Stomach (tissue), 9 donors: Measurements from ENCODE around the gene TPO. TPM values are rescaled to one million over a fixed set of nuclear protein-coding genes. Genes with fewer than 3 reads are reported as not detected.

ENCODE experiments used
- DNase-seq, 2 donors: peaks; one replicate each; pipeline versions ENCODE4 v3.0.0 to v3.0.0-alpha.2; 2013 to 2019
- H3K27ac ChIP-seq, 5 donors: fragments of 200-600 bp in 4 of 5; sonication (generic) in 4 of 5; one replicate each; pipeline ENCODE4 v1.5.1; 2013 to 2019; ENCODE audit warnings: mild to moderate bottlenecking in 1 of 5, moderate library complexity in 1 of 5
- H3K27me3 ChIP-seq, 3 donors: fragments of 200-600 bp; sonication (generic); one replicate each; pipeline ENCODE4 v1.5.1; 2017 to 2019; ENCODE audit warnings: mixed run types in 1 of 3
- H3K36me3 ChIP-seq, 4 donors: fragments of 200-600 bp; sonication (generic); 1 replicate in 3 of 4; 2 replicates in 1 of 4; pipeline ENCODE4 v1.5.1; 2016 to 2019
- H3K4me1 ChIP-seq, 4 donors: fragments of 200-600 bp; sonication (generic); one replicate each; pipeline ENCODE4 v1.5.1; 2016 to 2019
- H3K4me3 ChIP-seq, 4 donors: fragments of 200-600 bp; sonication (generic) in 3 of 4; one replicate each; pipeline ENCODE4 v1.5.1; 2016 to 2019; ENCODE audit warnings: mild to moderate bottlenecking in 1 of 4
- H3K9me3 ChIP-seq, 4 donors: fragments of 200-600 bp; sonication (generic); one replicate each; pipeline ENCODE4 v1.5.1; 2016 to 2019
- EP300 ChIP-seq: sonication (generic); formaldehyde crosslinking; IDR thresholded peaks from one replicate; pipeline ENCODE4 v1.6.1; 2017; ENCODE audit warnings: antibody characterized with exemption
- POLR2A ChIP-seq, 4 donors: fragments of 450-650 bp; IDR thresholded peaks; one replicate each; pipeline ENCODE4 v1.6.1; 2016; ENCODE audit warnings: antibody characterized with exemption in 4 of 4, control low read depth in 2 of 4, mild to moderate bottlenecking in 1 of 4, moderate library complexity in 1 of 4
- POLR2AphosphoS5 ChIP-seq, 3 donors: sonication (generic); formaldehyde crosslinking; IDR thresholded peaks; one replicate each; pipeline ENCODE4 v1.6.1; 2016; ENCODE audit warnings: antibody characterized with exemption in 3 of 3
- WGBS, 5 donors: extraction: QIAGEN DNeasy Blood & Tissue Kit in 3 of 5; methylation state at CpG; one replicate each; pipeline versions ENCODE4 v1.1.5 to v1.1.7; 2013 to 2018; 5-methylcytosine and 5-hydroxymethylcytosine counted together
- intact Hi-C: fragments of 100-400 bp; cut with DNase I; formaldehyde crosslinking; loops from one replicate; pipeline ENCODE4 v1.15.1; 2023; ENCODE audit warnings: low total_unique reads
- polyA plus RNA-seq, 3 donors: library from polyadenylated mRNA; stranded (reverse); fragments of 200-250 nt; gene quantifications; one replicate each; pipeline ENCODE4 v1.2.3, GENCODE V29; 2013
- total RNA-seq, 5 donors: library from RNA; depleted of rRNA; stranded (reverse); fragments of >200 nt; gene quantifications; one replicate each; pipeline versions ENCODE4 v1.1.0 to v1.2.3, GENCODE V29; 2014 to 2016
- TF ChIP-seq, protein P1 (sequence below), 7 experiments: fragments of 450-650 bp in 4 of 7; fragments of 200-600 bp in 3 of 7; sonication (generic) in 3 of 7; IDR thresholded peaks; one replicate each; pipeline ENCODE4 v1.5.1; 2016 to 2019; ENCODE audit warnings: antibody characterized with exemption in 7 of 7, control low read depth in 2 of 7, mild to moderate bottlenecking in 1 of 7
- donor health status: healthy with polysubstance abuse.
- donor health status: Bipolar disorder and iron deficiency.
- donor health status: healthy.

The TPO gene
- total and polyA plus RNA-seq, 8 donors: 0.37 to 92.4 (median 4.3) TPM

DNA sequence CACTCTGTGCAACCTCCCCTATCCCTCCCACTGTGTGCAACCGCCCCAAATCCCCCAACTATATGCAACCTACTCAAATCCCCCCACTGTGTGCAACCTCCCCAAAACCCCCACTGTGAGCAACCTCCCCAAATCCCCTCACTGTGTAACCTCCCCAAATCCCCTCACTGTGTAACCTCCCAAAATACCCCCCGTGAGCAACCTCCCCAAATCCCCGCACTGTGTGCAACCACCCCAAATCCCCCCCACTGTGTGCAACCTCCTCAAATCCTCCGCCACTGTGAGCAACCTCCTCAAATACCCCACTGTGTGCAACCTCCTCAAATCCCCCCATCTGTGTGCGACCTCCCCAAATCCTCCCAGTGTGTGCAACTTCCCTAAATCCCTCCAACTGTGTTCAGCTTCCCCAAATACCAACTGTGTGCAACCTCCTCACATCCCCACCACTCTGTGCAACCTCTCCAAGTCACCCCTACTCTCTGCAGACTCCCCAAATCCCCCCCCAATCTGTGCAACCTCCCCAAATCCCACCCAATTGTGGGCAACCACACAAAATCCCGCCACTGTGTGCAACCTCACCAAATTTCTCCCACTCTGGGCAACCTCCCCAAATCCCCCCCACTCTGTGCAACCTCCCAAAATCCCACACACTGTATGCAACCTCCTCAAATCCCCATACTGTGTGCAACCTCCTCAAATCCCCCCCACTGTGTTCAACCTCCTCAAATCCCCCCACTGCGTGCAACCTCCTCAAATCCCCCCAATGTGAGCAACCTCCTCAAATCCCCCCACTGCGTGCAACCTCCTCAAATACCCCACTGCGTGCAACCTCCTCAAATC lies 114.1 kb downstream of the TPO start:
- H3K27me3 ChIP-seq: peaks cover 0 to 14% (median 0%) of the 10 kb centered on the region in 3 donors
- H3K27ac ChIP-seq: no peak overlapping the region
- no peaks in the 10 kb centered on the region for H3K4me1 ChIP-seq
- TF ChIP-seq POLR2A (IDR thresholded peaks at IDR 0.05): no peak
- no peak for TF ChIP-seq EP300
- TF ChIP-seq, protein P1, sequence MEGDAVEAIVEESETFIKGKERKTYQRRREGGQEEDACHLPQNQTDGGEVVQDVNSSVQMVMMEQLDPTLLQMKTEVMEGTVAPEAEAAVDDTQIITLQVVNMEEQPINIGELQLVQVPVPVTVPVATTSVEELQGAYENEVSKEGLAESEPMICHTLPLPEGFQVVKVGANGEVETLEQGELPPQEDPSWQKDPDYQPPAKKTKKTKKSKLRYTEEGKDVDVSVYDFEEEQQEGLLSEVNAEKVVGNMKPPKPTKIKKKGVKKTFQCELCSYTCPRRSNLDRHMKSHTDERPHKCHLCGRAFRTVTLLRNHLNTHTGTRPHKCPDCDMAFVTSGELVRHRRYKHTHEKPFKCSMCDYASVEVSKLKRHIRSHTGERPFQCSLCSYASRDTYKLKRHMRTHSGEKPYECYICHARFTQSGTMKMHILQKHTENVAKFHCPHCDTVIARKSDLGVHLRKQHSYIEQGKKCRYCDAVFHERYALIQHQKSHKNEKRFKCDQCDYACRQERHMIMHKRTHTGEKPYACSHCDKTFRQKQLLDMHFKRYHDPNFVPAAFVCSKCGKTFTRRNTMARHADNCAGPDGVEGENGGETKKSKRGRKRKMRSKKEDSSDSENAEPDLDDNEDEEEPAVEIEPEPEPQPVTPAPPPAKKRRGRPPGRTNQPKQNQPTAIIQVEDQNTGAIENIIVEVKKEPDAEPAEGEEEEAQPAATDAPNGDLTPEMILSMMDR (IDR thresholded peaks at IDR 0.05): no peak
- TF ChIP-seq POLR2AphosphoS5 (IDR thresholded peaks at IDR 0.05): no peak
- no peak for DNase-seq
- 81 to 85% (median 82%) methylated on average over 9 of the region's 9 CpGs for WGBS, 5 donors
- H3K4me3 ChIP-seq: no peak overlapping the region
- no peaks in the 10 kb centered on the region for H3K9me3 ChIP-seq
- no peaks in the 10 kb centered on the region for H3K36me3 ChIP-seq
- intact Hi-C loops: no loop called here

DNA sequence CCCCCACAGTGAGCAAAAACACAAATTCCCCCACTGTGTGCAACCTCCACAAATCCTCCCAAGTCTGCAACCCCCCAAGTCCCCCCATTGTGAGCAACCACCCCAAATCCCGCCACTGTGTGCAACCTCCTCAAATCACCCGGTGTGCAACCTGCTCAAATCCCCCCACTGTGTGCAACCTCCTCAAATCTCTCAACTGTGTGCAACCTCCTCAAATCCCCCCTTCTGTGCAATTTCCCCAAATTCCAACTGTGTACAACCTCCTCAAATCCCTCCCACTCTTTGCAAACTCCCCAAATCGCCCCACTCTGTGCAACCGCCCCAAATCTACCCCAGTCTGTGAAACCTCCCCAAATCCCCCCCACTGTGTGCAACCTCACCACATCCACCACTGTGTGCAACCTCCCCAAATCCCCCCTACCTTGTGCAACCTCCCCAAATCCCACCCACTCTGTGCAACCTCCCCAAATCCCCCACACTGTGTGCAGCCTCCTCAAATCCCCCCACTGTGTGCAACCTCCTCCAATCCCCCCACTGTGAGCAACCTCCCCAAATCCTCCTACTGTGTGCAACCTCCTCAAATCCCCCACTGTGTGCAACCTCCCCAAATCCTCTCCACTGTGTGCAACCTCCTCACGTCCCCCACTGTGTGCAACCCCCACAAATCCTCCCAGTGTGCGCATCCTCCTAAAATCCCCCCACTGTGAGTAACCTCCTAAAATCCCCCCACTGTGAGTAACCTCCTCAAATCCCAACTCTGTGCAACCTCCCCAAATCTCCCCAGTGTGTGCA lies 115.2 kb downstream of the TPO start:
- intact Hi-C loops: no loop called here
- no peaks in the 10 kb centered on the region for H3K9me3 ChIP-seq
- H3K4me1 ChIP-seq: no peaks in the 10 kb centered on the region
- no peak overlapping the region for H3K4me3 ChIP-seq
- H3K27ac ChIP-seq: no peak overlapping the region
- DNase-seq: no peak
- 74 to 88% (median 80%) methylated on average over 6 of the region's 6 CpGs for WGBS, 5 donors
- peaks cover 0 to 14% (median 0%) of the 10 kb centered on the region in 3 donors for H3K27me3 ChIP-seq
- no peaks in the 10 kb centered on the region for H3K36me3 ChIP-seq
- TF ChIP-seq EP300 (no peak), POLR2A (IDR thresholded peaks at IDR 0.05) (no peak), POLR2AphosphoS5 (IDR thresholded peaks at IDR 0.05) (no peak)
- TF ChIP-seq, protein P1 (IDR thresholded peaks at IDR 0.05): no peak

DNA sequence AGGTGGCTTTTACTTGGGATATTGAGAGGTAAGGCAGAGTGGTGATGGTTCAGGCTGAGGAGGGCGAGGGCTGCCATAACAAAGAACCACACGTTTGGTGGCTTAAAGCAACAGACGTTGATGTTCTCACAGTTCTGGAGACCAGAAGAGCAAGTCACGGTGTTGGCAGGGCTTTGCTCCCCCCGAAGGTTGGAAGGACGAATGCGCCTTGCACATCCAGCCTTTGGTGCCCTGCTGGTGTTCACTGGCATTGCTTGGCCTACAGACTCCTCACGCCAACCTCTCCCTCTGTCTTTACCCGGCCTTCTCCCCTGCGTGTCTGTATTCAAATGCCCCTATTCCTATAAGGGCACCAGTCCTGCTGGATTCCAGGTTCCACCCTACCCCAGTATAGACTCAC lies 125.4 kb downstream of the TPO start:
- TF ChIP-seq EP300: no peak
- TF ChIP-seq, protein P1 (IDR thresholded peaks at IDR 0.05): peak in 1 of 7 experiments; percentile 7
- Histone ChIP-seq H3K27me3 (peaks cover 0 to 18% (median 0%) of the 10 kb centered on the region in 3 donors), H3K27ac (no peak overlapping the region), H3K9me3 (no peaks in the 10 kb centered on the region), H3K4me3 (no peak overlapping the region), H3K4me1 (peaks cover 0 to 11% (median 0%) of the 10 kb centered on the region in 4 donors), H3K36me3 (no peaks in the 10 kb centered on the region)
- DNase-seq: peak in 1 of 2 donors; percentile 55
- intact Hi-C loops: no loop called here
- 47 to 55% (median 54%) methylated on average over 10 of the region's 10 CpGs for WGBS, 5 donors

DNA sequence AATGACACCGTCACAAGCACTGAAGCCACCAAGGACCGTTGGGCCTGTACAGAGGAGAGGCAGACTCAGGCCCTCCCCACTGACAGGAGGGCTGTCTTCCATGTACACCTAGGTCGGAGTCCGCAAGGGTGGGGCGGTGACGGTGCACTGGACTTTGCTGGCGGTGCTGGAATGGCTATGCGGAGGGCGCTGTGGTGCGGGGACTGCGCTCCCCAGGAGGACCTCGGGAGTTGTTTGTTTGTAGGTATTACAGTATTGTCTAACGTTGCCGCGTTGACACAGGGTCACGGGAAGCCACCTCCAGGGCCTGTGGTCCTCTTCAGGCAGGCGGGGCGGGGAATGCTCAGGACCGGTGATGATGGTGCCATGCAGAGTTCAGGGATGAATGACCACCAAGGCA lies 126.2 kb downstream of the TPO start:
- H3K36me3 ChIP-seq: no peaks in the 10 kb centered on the region
- H3K4me3 ChIP-seq: no peak overlapping the region
- no peaks in the 10 kb centered on the region for H3K9me3 ChIP-seq
- DNase-seq: no peak
- H3K4me1 ChIP-seq: peaks cover 0 to 11% (median 0%) of the 10 kb centered on the region in 4 donors
- TF ChIP-seq POLR2A (IDR thresholded peaks at IDR 0.05): no peak
- TF ChIP-seq, protein P1 (IDR thresholded peaks at IDR 0.05): no peak
- no peak for TF ChIP-seq EP300
- no peak for TF ChIP-seq POLR2AphosphoS5 (IDR thresholded peaks at IDR 0.05)
- WGBS, 5 donors: 82 to 89% (median 87%) methylated on average over 19 of the region's 19 CpGs
- no peak overlapping the region for H3K27ac ChIP-seq
- intact Hi-C loops: no loop called here
- peaks cover 0 to 18% (median 0%) of the 10 kb centered on the region in 3 donors for H3K27me3 ChIP-seq
